ENCODE measurements around the gene PCDH10.
"Not testable (repeated sequence)": the region's sequence is repeated elsewhere in the genome, so short reads cannot be mapped to it uniquely, and the experiment has no call there.

PCDH10 gene

GRCh38 chr4:133190098-133190497 lies 41.0 kb downstream of the PCDH10 start:
- DNase-seq: no peak

GRCh38 chr4:133208694-133209285 lies 59.7 kb downstream of the PCDH10 start:
- DNase-seq: no peak

DNA sequence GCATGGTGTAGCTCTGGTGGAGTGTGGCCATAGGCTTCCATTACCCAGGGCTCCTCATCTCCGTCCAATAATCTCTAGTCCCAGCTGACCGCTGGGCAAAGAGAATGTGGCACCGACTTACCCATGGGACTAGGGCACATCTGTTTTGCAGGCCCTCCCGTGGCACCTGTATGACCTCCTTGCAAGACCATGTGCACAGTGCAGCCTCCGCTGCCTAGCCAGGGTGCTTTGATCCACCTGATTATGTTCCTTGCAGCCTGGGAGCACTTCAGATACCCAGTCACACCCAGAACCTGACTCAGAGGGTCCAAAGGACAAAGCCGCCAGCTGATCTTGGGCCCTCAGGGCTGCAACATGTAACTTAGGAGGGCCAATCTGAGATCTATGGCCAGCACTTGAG lies 84.8 kb downstream of the PCDH10 start:
- no peak for DNase-seq

DNA sequence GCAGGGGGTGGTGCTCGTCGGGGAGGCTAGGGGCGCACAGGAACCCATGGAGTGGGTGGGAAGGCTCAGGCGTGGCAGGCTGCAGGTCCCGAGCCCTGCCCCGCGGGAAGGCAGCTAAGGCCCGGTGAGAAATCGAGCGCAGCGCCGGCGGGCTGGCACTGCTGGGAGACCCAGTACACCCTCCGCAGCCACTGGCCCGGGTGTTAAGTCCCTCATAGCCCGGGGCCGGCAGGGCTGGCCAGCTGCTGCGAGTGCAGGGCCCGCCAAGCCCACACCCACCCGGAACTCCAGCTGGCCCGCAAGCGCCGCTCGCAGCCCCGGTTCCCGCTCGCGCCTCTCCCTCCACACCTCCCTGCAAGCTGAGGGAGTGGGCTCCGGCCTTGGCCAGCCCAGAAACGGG lies 91.4 kb downstream of the PCDH10 start:
- not testable (repeated sequence) for DNase-seq
